A375 (cell line): ENCODE results near the gene PELO. TPM values are rescaled to one million over a fixed set of nuclear protein-coding genes. Genes with fewer than 3 reads are reported as not detected.

Experiments
- total RNA-seq: library from RNA; depleted of rRNA; stranded (reverse); fragments of >200 nt; shearing (Covaris generic); gene quantifications from 2 replicates; pipeline ENCODE4 v1.2.3, GENCODE V29; 2014; rRNA removed

PELO gene, protein sequence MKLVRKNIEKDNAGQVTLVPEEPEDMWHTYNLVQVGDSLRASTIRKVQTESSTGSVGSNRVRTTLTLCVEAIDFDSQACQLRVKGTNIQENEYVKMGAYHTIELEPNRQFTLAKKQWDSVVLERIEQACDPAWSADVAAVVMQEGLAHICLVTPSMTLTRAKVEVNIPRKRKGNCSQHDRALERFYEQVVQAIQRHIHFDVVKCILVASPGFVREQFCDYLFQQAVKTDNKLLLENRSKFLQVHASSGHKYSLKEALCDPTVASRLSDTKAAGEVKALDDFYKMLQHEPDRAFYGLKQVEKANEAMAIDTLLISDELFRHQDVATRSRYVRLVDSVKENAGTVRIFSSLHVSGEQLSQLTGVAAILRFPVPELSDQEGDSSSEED
- 51.4 and 52.8 TPM in 2 replicates for total RNA-seq

DNA sequence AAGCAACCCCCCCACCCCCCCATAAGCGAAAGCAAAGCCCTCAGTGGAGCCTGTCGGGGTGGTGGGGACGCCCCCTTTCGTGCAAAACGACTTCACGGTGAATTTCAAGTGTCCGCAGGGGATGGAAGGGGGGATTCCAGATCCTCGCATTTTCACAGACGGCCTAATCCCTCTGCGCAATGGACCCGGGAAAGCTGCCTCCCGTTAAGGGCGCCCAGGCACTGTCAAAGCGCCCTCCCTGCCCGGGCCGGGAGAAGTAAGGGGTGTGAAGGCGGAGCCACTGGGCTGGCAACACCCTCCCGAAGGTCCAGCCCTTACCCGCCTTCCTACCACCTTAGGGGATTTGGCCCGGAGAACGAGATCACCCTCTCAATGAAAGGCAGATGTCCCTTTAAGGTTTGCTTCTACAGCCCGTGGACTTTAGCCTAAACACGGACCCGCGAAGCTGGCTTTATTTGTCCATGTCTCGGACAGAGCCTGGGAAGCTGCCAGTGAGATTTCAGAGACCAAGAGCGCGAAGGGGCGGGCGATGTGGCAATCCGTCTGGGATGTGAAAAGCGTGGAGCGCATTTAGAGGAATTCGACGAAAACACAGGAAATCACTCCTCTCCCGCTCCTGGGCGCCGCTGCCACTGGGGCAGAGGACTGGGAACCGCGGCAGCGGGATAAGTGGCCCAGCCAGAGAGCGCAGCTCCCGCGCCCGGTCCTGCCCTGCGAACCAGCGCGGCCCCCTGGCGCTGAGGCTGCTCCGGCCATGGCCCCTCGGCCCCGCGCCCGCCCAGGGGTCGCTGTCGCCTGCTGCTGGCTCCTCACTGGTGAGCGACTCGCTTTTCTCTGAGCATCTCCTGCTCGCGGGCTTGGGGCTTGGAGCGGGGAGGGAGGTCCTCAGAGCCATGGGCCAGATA, at the start of gene PELO, which contains the start of gene ITGA1:
Gene PELO (plus strand): TSS at position 317 of the 905 bp plus-strand sequence. CDS start 12,479 bp downstream, outside the sequence.
Gene ITGA1 (plus strand): TSS at position 317 of the 905 bp plus-strand sequence. CDS start 438 bp downstream, at position 755.

Other genes with a start within 250 kb of the PELO start
- 30.4 and 40.2 TPM in 2 replicates for gene ITGA1, start within 50 bp of the PELO start, total RNA-seq
- 10.8 and 10.9 TPM in 2 replicates for gene ITGA2, start 201.4 kb downstream of the PELO start, total RNA-seq